Transverse colon (tissue), 4 donors: ENCODE data around the gene BCAS4. TPM values are rescaled to one million over a fixed set of nuclear protein-coding genes. Genes with fewer than 3 reads are reported as not detected.

ENCODE experiments used
- DNase-seq: peaks from one replicate; pipeline ENCODE4 v3.0.0-alpha.2; 2019
- H3K27ac ChIP-seq, 4 donors: fragments of 200-600 bp; sonication (generic); 2 replicates each; pipeline ENCODE4 v1.5.1; 2016 to 2018; ENCODE audit warnings: inconsistent platforms in 4 of 4
- H3K27me3 ChIP-seq: fragments of 200-600 bp; sonication (generic); 2 replicates; pipeline ENCODE4 v1.5.1; 2017; ENCODE audit warnings: inconsistent platforms
- H3K36me3 ChIP-seq, 4 donors: fragments of 200-600 bp; sonication (generic); 2 replicates each; pipeline ENCODE4 v1.5.1; 2017 to 2019; ENCODE audit warnings: inconsistent platforms in 4 of 4
- H3K4me1 ChIP-seq, 4 donors: fragments of 200-600 bp; sonication (generic); 2 replicates each; pipeline ENCODE4 v1.5.1; 2017 to 2020; ENCODE audit warnings: inconsistent platforms in 4 of 4
- H3K4me3 ChIP-seq, 4 donors: fragments of 200-600 bp; sonication (generic); 1 replicate in 1 of 4; 2 replicates in 3 of 4; pipeline versions ENCODE4 v1.5.1 to v1.6.1; 2017 to 2019; ENCODE audit warnings: inconsistent platforms in 4 of 4
- H3K9me3 ChIP-seq, 2 donors: fragments of 200-600 bp; sonication (generic); 2 replicates each; pipeline ENCODE4 v1.5.1; 2017 to 2019; ENCODE audit warnings: inconsistent platforms in 2 of 2
- EP300 ChIP-seq: sonication (generic); formaldehyde crosslinking; IDR thresholded peaks from one replicate; pipeline ENCODE4 v1.6.1; 2017; ENCODE audit warnings: antibody characterized with exemption, low read depth
- POLR2A ChIP-seq: fragments of 450-650 bp; IDR thresholded peaks from one replicate; pipeline ENCODE4 v1.6.1; 2016; ENCODE audit warnings: antibody characterized with exemption, mild to moderate bottlenecking, moderate library complexity
- POLR2AphosphoS5 ChIP-seq, 3 donors: sonication (generic); formaldehyde crosslinking; IDR thresholded peaks; one replicate each; pipeline ENCODE4 v1.6.1; 2016; ENCODE audit warnings: antibody characterized with exemption in 3 of 3
- WGBS, 2 donors: methylation state at CpG; one replicate each; pipeline ENCODE4 v1.1.5; 2018; ENCODE audit warnings: low coverage in 1 of 2; 5-methylcytosine and 5-hydroxymethylcytosine counted together
- in situ Hi-C, 4 donors: fragments of 200-750 bp; cut with MboI; loops; one replicate each; pipeline versions ENCODE4 v1.15.0 to v1.15.1; 2017; ENCODE audit warnings: low sequenced_read_pairs in 3 of 4, low pct_ligation_motif_present in 1 of 4, low pct_unique_long_range_greater_than_20kb in 1 of 4
- intact Hi-C: fragments of 100-400 bp; cut with DNase I; formaldehyde crosslinking; loops from one replicate; pipeline ENCODE4 v1.15.1; 2023; ENCODE audit warnings: low total_unique reads
- total RNA-seq, 4 donors: library from RNA; depleted of rRNA; stranded (reverse); fragments of >200 nt; gene quantifications; one replicate each; pipeline ENCODE4 v1.1.0, GENCODE V29; 2016
- TF ChIP-seq, protein P1 (sequence below), 5 experiments: fragments of 200-600 bp in 3 of 5; fragments of 450-650 bp in 2 of 5; sonication (generic) in 3 of 5; IDR thresholded peaks; 1 replicate in 2 of 5; 2 replicates in 3 of 5; pipeline ENCODE4 v1.5.1; 2016 to 2017; ENCODE audit warnings: antibody characterized with exemption in 5 of 5, inconsistent platforms in 3 of 5, mild to moderate bottlenecking in 2 of 5, moderate library complexity in 1 of 5

Gene BCAS4, protein sequence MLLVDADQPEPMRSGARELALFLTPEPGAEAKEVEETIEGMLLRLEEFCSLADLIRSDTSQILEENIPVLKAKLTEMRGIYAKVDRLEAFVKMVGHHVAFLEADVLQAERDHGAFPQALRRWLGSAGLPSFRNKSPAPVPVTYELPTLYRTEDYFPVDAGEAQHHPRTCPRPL
- total RNA-seq, result 10 to 100 TPM in 1 of 4 donors, 1 to 10 TPM in 2, not detected in 1; 3.3 to 16.5 (median 4.0) TPM

DNA sequence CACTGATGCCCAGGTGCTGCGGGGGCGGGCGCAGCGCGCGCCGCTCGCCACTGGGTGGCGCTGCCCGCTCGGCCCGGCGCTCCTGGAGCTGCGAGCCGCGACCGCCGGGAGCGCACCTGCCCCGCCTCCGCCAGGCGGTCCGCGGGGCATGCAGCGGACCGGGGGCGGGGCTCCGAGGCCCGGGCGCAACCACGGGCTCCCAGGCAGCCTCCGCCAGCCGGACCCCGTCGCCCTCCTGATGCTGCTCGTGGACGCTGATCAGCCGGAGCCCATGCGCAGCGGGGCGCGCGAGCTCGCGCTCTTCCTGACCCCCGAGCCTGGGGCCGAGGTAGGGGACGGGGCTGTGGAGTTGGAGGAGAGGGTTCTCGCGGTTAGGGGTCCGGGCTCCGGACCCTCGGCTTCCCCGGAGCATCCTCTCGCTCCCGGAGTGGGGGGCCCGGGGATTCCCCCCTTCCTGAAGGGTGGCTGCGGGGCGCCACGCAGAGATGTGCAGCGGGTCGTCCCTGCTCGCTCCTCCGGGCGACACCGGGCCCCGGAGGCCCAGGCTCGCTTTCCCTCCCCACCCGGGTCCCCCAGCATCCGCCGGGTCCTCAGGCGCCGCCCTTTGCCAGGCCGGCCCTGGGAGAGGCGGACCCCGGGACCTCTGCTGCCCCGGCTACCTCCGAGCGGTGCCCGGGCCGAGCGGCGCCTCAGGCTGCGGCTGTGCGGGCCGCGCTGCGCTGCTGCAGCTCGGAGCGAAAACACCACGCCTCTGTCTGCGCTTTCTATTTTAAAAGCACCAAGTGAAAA lies at the start of gene BCAS4:
Gene BCAS4, plus strand, starts transcription at position 216 of the 789 bp plus-strand sequence. Its CDS starts 23 bp downstream, at position 239.
- peak; percentile 84 for DNase-seq
- WGBS, 2 donors, result 1% methylated on average over 66 of the region's 92 CpGs; no CpG with 5 or more reads in 1 of the 2 donors
- H3K9me3 ChIP-seq, result no peaks in the 10 kb centered on the region
- H3K27me3 ChIP-seq, result no peaks in the 10 kb centered on the region
- in situ Hi-C loops, result loop anchor here in 3 of 4 donors (5.0 to 10.0 kb wide), 2 partner anchors 137 to 140 kb away; partner anchors contain the start of gene ADNP (in 3 of the 3)
- H3K36me3 ChIP-seq, result no peaks in the 10 kb centered on the region
- H3K27ac ChIP-seq, result peak within 1 kb of the TSS; percentile 53 to 81 (median 74)
- TF ChIP-seq POLR2A, result no peak
- TF ChIP-seq POLR2AphosphoS5 (IDR thresholded peaks at IDR 0.05), result no peak
- TF ChIP-seq EP300, result no peak
- TF ChIP-seq, protein P1, sequence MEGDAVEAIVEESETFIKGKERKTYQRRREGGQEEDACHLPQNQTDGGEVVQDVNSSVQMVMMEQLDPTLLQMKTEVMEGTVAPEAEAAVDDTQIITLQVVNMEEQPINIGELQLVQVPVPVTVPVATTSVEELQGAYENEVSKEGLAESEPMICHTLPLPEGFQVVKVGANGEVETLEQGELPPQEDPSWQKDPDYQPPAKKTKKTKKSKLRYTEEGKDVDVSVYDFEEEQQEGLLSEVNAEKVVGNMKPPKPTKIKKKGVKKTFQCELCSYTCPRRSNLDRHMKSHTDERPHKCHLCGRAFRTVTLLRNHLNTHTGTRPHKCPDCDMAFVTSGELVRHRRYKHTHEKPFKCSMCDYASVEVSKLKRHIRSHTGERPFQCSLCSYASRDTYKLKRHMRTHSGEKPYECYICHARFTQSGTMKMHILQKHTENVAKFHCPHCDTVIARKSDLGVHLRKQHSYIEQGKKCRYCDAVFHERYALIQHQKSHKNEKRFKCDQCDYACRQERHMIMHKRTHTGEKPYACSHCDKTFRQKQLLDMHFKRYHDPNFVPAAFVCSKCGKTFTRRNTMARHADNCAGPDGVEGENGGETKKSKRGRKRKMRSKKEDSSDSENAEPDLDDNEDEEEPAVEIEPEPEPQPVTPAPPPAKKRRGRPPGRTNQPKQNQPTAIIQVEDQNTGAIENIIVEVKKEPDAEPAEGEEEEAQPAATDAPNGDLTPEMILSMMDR (IDR thresholded peaks at IDR 0.05), result peak in 3 of 5 experiments; percentile 75 to 82 (median 76)
- intact Hi-C loops, result loop anchor here (2.0 kb wide), 1 partner anchor 136 kb away; the partner anchor contains the start of gene ADNP
- peak within 1 kb of the TSS; percentile 69 to 72 (median 70) for H3K4me3 ChIP-seq
- H3K4me1 ChIP-seq, result peaks cover 16 to 37% (median 23%) of the 10 kb centered on the region in 4 donors

DNA sequence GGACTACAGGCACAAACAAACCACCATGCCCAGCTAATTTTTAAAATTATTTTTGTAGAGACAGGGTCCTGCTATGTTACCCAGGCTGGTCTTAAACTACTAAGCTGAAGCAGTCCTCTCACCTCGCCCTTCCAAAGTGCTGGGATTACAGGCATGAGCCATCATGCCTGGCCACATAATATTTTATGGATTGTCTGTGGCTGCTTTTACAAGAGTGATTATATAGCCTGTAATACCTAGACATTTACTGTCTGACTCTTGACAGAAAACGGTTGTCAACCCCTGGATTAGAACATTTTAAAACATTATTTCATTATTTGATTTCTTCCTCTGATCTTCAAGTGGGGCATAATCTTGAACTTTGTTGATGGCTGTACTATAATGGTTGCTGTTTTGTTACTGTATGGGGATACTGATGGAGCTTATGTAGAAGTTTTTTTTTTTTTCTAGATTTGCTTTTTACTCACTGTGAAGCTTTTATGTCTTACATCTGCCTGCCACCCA lies 49.2 kb upstream of the BCAS4 start:
- Histone ChIP-seq H3K27me3 (no peaks in the 10 kb centered on the region), H3K36me3 (no peaks in the 10 kb centered on the region), H3K27ac (peak overlapping the region; percentile 71 to 88 (median 86)), H3K4me3 (no peak overlapping the region), H3K4me1 (peaks cover 20 to 72% (median 40%) of the 10 kb centered on the region in 4 donors), H3K9me3 (no peaks in the 10 kb centered on the region)
- intact Hi-C loops (loop anchor here (5.0 kb wide), 1 partner anchor 118 kb away; no protein-coding TSS in a partner anchor), in situ Hi-C loops (loop anchor here in 3 of 4 donors (25.0 kb wide), 2 partner anchors 258 to 558 kb away; partner anchors contain the start of gene CEBPB (in 1 of the 3))
- no peak for TF ChIP-seq POLR2A
- no peak for TF ChIP-seq POLR2AphosphoS5 (IDR thresholded peaks at IDR 0.05)
- TF ChIP-seq EP300, result no peak
- TF ChIP-seq, protein P1 (IDR thresholded peaks at IDR 0.05), result no peak
- DNase-seq, result peak; percentile 35
- WGBS, 2 donors, result 33 to 40% methylated on average over 2 of the region's 2 CpGs

DNA sequence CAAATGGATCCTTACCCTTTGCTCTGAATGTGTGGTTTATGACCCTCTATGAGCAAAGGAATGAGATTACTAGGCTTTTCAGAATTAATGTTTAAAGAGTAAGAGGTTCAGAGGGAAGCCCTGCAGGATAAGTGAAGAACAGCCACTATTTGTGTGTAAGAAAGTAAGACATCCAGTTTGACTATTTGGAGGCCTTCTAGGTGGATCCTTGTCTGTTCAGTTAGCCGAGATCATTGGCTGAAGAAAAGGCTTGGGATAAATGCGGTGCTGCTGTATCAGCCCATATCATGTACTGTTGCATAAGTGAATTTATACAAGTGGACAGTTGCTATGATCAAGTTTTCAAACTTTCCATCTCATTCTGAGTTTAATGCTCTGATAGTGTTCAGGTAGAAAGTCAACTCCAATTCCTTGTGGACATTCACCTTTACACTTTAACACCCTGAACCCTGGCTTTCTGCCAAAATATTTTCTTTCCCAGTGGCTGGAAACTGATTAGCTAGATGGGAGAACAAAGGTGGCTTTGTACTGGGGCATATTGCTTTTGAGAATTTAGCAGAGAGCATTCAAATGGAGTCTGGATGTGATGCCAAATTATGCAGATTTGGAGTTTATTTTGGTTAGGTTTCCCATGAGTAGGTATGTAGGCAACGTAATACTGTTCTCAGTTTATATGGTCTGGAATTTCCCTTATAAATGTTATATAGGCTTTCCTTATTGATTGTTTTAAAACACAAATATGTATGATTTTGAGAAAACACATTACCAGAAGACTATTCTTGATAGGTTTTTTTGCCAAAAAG lies 48.5 kb upstream of the BCAS4 start:
- Histone ChIP-seq H3K27me3 (no peaks in the 10 kb centered on the region), H3K36me3 (no peaks in the 10 kb centered on the region), H3K9me3 (no peaks in the 10 kb centered on the region), H3K4me1 (peaks cover 20 to 72% (median 40%) of the 10 kb centered on the region in 4 donors), H3K4me3 (no peak overlapping the region), H3K27ac (peak overlapping the region; percentile 71 to 88 (median 86))
- intact Hi-C loops, result loop anchor here (5.0 kb wide), 1 partner anchor 119 kb away; no protein-coding TSS in a partner anchor
- no peak for DNase-seq
- in situ Hi-C loops, result loop anchor here in 3 of 4 donors (25.0 kb wide), 2 partner anchors 259 to 559 kb away; partner anchors contain the start of gene CEBPB (in 1 of the 3)
- WGBS, 2 donors, result 45 to 49% methylated on average over 2 to 3 of the region's 3 CpGs
- no peak for TF ChIP-seq POLR2A
- TF ChIP-seq, protein P1 (IDR thresholded peaks at IDR 0.05), result peak in 2 of 5 experiments; percentile 19 to 25
- TF ChIP-seq POLR2AphosphoS5 (IDR thresholded peaks at IDR 0.05), result peak in 1 of 3 donors; percentile 37
